ENCODE data around the gene TENT5C.

The TENT5C gene

DNA sequence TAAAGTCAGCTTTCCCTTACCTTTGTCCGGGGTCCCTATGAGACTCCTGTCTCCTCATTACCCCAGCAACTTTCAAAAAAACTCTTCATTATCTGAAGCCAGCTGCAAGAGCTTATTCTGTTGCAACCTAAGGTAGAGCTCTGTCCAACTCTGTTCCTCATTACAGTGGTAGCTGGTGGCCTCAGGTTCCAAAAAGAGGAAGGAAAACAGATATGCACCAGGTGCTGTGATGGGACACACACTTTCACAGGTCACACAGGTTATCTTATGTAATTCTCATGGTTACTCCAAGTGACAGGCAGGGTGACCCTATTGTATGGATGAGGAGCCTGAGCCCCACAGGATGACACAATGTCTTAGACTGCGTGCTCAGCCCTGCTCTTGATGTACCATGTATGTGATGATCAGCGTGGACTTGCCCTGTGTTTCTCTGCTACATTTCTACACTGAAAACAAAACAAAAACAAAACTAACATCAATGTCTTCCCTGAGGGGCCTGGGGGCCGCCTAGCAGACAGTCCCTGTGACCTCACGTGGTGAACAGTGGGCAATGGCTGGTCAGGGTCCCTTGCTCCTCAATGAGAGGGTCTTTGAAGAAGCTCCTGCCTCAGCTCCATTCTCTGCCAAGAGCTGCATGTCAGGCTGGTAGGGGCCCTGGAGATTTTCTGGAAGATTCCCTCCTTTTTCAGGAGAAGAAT lies 9.7 kb upstream of the TENT5C start:
- no peaks in the 10 kb centered on the region for H3K27me3 Mint-ChIP-seq
- no peaks in the 10 kb centered on the region for H3K36me3 Mint-ChIP-seq
- H3K4me1 Mint-ChIP-seq: peaks cover 16% of the 10 kb centered on the region
- H3K9me3 Mint-ChIP-seq: no peaks in the 10 kb centered on the region
- no peak overlapping the region for H3K4me3 Mint-ChIP-seq
- no peak overlapping the region for H3K27ac Mint-ChIP-seq
- ATAC-seq: peak; percentile 94

- peaks cover 16% of the 10 kb centered on the region for H3K4me1 Mint-ChIP-seq
- no peak overlapping the region for H3K27ac Mint-ChIP-seq
- no peak for ATAC-seq
- no peaks in the 10 kb centered on the region for H3K9me3 Mint-ChIP-seq
- H3K4me3 Mint-ChIP-seq: no peak overlapping the region
- no peaks in the 10 kb centered on the region for H3K36me3 Mint-ChIP-seq
- H3K27me3 Mint-ChIP-seq: no peaks in the 10 kb centered on the region
Observed at GRCh38 chr1:117598489-117598888, 7.4 kb upstream of the TENT5C start.

DNA sequence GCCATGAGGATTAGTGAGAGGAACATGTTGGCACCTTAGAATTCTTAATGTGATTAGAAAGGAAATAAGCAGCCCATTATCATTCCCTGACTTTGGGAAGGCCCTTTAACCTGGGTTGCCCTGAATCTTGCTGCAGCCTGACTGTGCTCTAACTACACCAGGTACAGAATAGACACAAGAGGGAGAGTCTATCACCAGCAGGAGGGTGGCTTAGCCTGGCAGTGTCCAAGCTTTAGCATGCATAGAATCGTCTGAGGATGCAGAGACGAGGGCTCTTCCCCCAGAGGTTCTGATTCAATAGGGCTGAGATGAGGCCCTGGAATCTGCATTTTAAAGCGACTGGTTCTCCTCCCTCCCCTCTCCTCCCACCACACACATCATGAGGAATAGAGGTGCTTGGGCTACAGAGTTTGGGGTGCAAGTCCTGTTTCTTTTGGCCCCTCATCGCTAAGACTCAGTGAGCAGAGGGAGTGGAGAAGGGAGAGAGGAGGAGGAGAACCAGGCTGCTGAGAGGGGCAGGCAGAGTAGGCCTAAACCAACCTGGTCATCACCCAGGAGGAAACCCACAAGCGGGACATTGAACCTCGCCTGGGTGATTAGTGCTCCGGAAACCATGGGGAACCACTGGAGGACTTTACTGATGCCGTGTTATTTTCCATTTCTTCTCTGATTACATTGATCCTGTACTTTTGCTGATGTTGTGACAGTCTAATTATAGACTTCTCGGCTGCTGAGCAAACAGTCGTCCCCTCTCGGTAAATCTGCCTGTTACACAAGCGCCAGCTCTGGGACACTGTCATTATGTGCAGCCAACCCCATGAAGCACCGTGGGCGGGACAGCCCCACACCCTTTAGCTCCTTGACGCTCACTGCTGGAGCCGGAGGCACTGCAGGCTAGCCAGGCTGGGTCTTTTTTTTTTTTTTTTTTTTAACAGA lies 6.3 kb upstream of the TENT5C start:
- no peak overlapping the region for H3K4me3 Mint-ChIP-seq
- no peak overlapping the region for H3K27ac Mint-ChIP-seq
- H3K9me3 Mint-ChIP-seq: no peaks in the 10 kb centered on the region
- ATAC-seq: no peak
- no peaks in the 10 kb centered on the region for H3K27me3 Mint-ChIP-seq
- no peaks in the 10 kb centered on the region for H3K36me3 Mint-ChIP-seq
- peaks cover 16% of the 10 kb centered on the region for H3K4me1 Mint-ChIP-seq

GRCh38 chr1:117600325-117600943 lies 5.4 kb upstream of the TENT5C start:
- no peaks in the 10 kb centered on the region for H3K9me3 Mint-ChIP-seq
- no peak for ATAC-seq
- no peak overlapping the region for H3K4me3 Mint-ChIP-seq
- peaks cover 14% of the 10 kb centered on the region for H3K4me1 Mint-ChIP-seq
- H3K27me3 Mint-ChIP-seq: no peaks in the 10 kb centered on the region
- no peak overlapping the region for H3K27ac Mint-ChIP-seq
- H3K36me3 Mint-ChIP-seq: no peaks in the 10 kb centered on the region

- Mint-ChIP-seq H3K4me3 (no peak overlapping the region), H3K4me1 (peaks cover 9% of the 10 kb centered on the region), H3K36me3 (no peaks in the 10 kb centered on the region), H3K27ac (no peak overlapping the region), H3K27me3 (no peaks in the 10 kb centered on the region), H3K9me3 (no peaks in the 10 kb centered on the region)
- ATAC-seq: no peak
Observed at GRCh38 chr1:117600966-117601365, 4.9 kb upstream of the TENT5C start.

GRCh38 chr1:117602862-117603261 lies 3.0 kb upstream of the TENT5C start:
- Mint-ChIP-seq H3K4me1 (peaks cover 12% of the 10 kb centered on the region), H3K27me3 (no peaks in the 10 kb centered on the region), H3K4me3 (no peak overlapping the region), H3K27ac (no peak overlapping the region), H3K9me3 (no peaks in the 10 kb centered on the region), H3K36me3 (no peaks in the 10 kb centered on the region)
- ATAC-seq: no peak

GRCh38 chr1:117605164-117605773 lies 579 bp upstream of the TENT5C start:
- peak; percentile 57 for ATAC-seq
- peak overlapping the region; percentile 96 for H3K4me3 Mint-ChIP-seq
- no peaks in the 10 kb centered on the region for H3K9me3 Mint-ChIP-seq
- no peaks in the 10 kb centered on the region for H3K27me3 Mint-ChIP-seq
- H3K36me3 Mint-ChIP-seq: peaks cover 19% of the 10 kb centered on the region
- H3K27ac Mint-ChIP-seq: peak overlapping the region; percentile 79
- peaks cover 36% of the 10 kb centered on the region for H3K4me1 Mint-ChIP-seq

DNA sequence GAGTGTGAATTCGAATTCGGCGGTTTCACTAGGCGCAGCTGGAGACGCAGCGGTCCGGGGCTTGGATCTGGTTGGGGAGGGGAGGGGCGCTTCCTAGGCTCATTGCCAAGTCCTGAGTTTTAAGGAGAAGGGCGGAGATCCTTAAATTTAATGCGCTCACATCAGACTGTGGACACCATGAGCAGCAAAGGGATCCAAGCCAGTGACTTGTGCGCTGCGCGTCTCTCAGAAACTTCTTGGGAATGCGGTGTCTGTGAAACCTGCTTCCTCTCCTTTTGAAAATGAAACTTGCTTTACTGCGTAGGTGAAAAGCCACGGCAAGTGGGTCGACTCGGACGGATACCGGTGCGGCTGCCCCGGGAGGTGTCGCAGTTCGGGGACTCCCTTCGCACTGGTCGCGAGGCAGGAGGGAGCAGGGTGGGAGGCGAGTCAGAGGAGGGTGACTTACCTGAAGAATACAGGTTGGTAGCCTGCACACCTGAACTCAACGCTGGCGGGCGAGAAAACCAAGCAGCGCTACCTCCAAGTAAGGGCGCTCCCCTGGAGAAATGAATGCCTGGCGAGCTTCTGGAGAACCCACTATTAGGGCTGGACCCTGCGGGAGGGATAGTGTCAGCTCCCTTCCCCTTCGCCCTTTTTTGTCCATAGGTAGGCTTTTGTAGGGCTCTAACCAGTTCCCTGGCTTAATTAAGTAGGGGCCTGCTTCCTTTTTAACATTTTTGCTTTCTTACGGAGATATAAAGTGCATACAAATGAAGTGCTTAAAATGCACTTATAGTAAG lies 992 bp downstream of the TENT5C start:
- peak overlapping the region; percentile 79 for H3K27ac Mint-ChIP-seq
- H3K4me3 Mint-ChIP-seq: peak overlapping the region; percentile 94
- H3K9me3 Mint-ChIP-seq: no peaks in the 10 kb centered on the region
- peaks cover 48% of the 10 kb centered on the region for H3K4me1 Mint-ChIP-seq
- H3K36me3 Mint-ChIP-seq: peaks cover 28% of the 10 kb centered on the region
- H3K27me3 Mint-ChIP-seq: no peaks in the 10 kb centered on the region
- ATAC-seq: peak; percentile 38

GRCh38 chr1:117607471-117607870 lies 1.6 kb downstream of the TENT5C start:
- peaks cover 28% of the 10 kb centered on the region for H3K36me3 Mint-ChIP-seq
- peak; percentile 50 for ATAC-seq
- peaks cover 55% of the 10 kb centered on the region for H3K4me1 Mint-ChIP-seq
- peak overlapping the region; percentile 94 for H3K4me3 Mint-ChIP-seq
- H3K27me3 Mint-ChIP-seq: no peaks in the 10 kb centered on the region
- H3K27ac Mint-ChIP-seq: peak overlapping the region; percentile 79
- no peaks in the 10 kb centered on the region for H3K9me3 Mint-ChIP-seq

DNA sequence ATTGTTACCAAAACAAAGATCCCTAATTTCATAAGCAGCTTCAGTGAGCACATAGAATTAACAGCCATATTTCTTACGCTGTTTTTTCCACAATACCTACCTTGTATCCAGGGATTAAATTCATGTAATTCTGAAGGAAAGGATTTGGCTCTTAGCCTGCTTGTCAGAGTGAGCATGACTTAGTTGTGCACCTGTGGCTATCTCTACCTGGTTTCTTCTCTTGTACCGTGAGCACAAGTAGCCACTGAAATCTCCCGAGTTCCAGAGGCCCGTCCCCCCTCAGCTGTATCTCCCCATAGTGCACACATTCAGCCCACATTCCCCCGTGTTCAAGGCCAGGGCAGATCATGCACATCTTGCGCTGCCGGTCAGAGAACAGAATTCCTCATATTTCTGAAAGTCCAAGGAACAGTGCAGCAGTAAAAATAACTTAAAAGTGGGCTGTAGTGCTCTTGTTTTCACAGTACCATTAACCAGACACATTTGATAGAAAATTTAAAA lies 2.3 kb downstream of the TENT5C start:
- H3K27me3 Mint-ChIP-seq: no peaks in the 10 kb centered on the region
- peak overlapping the region; percentile 74 for H3K4me3 Mint-ChIP-seq
- peaks cover 62% of the 10 kb centered on the region for H3K4me1 Mint-ChIP-seq
- no peaks in the 10 kb centered on the region for H3K9me3 Mint-ChIP-seq
- peaks cover 28% of the 10 kb centered on the region for H3K36me3 Mint-ChIP-seq
- ATAC-seq: no peak
- peak overlapping the region; percentile 79 for H3K27ac Mint-ChIP-seq

DNA sequence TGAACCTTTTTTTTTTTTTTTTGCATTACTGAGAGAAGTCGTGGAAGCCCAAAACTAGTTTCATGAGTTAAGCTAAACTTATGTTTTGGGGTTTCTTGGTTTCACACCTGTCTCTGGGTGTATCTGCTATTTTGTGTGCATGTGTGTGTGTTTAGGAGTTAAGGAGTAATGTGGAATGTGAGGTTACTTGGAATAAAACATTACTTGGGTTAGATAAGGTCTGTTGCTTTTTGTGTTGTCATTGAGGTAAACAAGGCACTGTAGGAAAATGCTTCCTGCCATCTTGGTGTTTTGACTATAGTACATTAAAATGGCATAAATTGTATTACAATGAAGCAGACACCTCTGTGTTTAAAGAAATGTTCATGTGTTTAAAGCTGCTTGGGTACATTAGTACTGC lies 2.9 kb downstream of the TENT5C start:
- no peaks in the 10 kb centered on the region for H3K9me3 Mint-ChIP-seq
- H3K4me3 Mint-ChIP-seq: peak overlapping the region; percentile 74
- H3K36me3 Mint-ChIP-seq: peaks cover 34% of the 10 kb centered on the region
- peaks cover 68% of the 10 kb centered on the region for H3K4me1 Mint-ChIP-seq
- ATAC-seq: no peak
- peak overlapping the region; percentile 35 for H3K27ac Mint-ChIP-seq
- no peaks in the 10 kb centered on the region for H3K27me3 Mint-ChIP-seq

- Mint-ChIP-seq H3K9me3 (no peaks in the 10 kb centered on the region), H3K27me3 (no peaks in the 10 kb centered on the region), H3K4me1 (peaks cover 75% of the 10 kb centered on the region), H3K27ac (no peak overlapping the region), H3K36me3 (peaks cover 37% of the 10 kb centered on the region), H3K4me3 (no peak overlapping the region)
- ATAC-seq: no peak
Observed at GRCh38 chr1:117609471-117609911, 3.6 kb downstream of the TENT5C start.

- H3K27me3 Mint-ChIP-seq: no peaks in the 10 kb centered on the region
- no peak for ATAC-seq
- no peaks in the 10 kb centered on the region for H3K9me3 Mint-ChIP-seq
- no peak overlapping the region for H3K27ac Mint-ChIP-seq
- H3K4me1 Mint-ChIP-seq: peaks cover 80% of the 10 kb centered on the region
- H3K36me3 Mint-ChIP-seq: peaks cover 41% of the 10 kb centered on the region
- no peak overlapping the region for H3K4me3 Mint-ChIP-seq
Observed at GRCh38 chr1:117610036-117610435, 4.2 kb downstream of the TENT5C start.

- Mint-ChIP-seq H3K27me3 (no peaks in the 10 kb centered on the region), H3K4me3 (no peak overlapping the region), H3K4me1 (peaks cover 92% of the 10 kb centered on the region), H3K27ac (peak overlapping the region; percentile 6), H3K36me3 (peaks cover 44% of the 10 kb centered on the region), H3K9me3 (no peaks in the 10 kb centered on the region)
- no peak for ATAC-seq
Observed at GRCh38 chr1:117611121-117611601, 5.3 kb downstream of the TENT5C start.

Data from stimulated activated memory B cell treated with anti-CD40 and anti-IgM and Interleukin-4, amounts not matched to agents 10 μg/mL and 1 μg/mL and 100 μg/mL, for 72 hours (primary cell).